ENCODE data around the gene GRIN2D. TPM values are rescaled to one million over a fixed set of nuclear protein-coding genes. Genes with fewer than 3 reads are reported as not detected.

GRIN2D gene
- under 0.01 and 0.12 TPM in 2 replicates for total RNA-seq

GRCh38 chr19:48393559-48394330 is at the start of gene GRIN2D:
GRIN2D (plus strand) TSS chr19:48393668; CDS start chr19:48398393, 4,725 bp downstream.

GRCh38 chr19:48363810-48364597 is 29.5 kb upstream of the GRIN2D start, which contains the start of the genes SYNGR4 and TMEM143:
SYNGR4 (plus strand) TSS chr19:48364367; CDS start chr19:48365843, 1,476 bp downstream.
TMEM143 (minus strand) TSS chr19:48363940; CDS start chr19:48363920, 20 bp downstream.

GRCh38 chr19:48391100-48392005 is 2.1 kb upstream of the GRIN2D start, which contains the start of gene KDELR1:
KDELR1 (minus strand) TSS chr19:48391551; CDS start chr19:48391358, 193 bp downstream.

Other genes starting within 250 kb of the GRIN2D start
- gene LIG1, start 223.3 kb upstream of the GRIN2D start, total RNA-seq: 27.2 and 52.7 TPM in 2 replicates
- 1.4 and 2.1 TPM in 2 replicates for gene ZSWIM9, start 223.0 kb upstream of the GRIN2D start, total RNA-seq
- gene CARD8, start 137.8 kb upstream of the GRIN2D start, total RNA-seq: 16.5 and 20.0 TPM in 2 replicates
- gene ZNF114, start 123.6 kb upstream of the GRIN2D start, total RNA-seq: 0.13 and 0.37 TPM in 2 replicates
- 427 and 575 TPM in 2 replicates for gene EMP3, start 68.1 kb upstream of the GRIN2D start, total RNA-seq
- gene TMEM143, start 29.7 kb upstream of the GRIN2D start, total RNA-seq: 3.4 and 4.2 TPM in 2 replicates
- gene SYNGR4, start 29.3 kb upstream of the GRIN2D start, total RNA-seq: not detected in 2 replicates
- gene KDELR1, start 2.1 kb upstream of the GRIN2D start, total RNA-seq: 46.0 and 66.4 TPM in 2 replicates
- gene GRWD1, start 52.3 kb downstream of the GRIN2D start, total RNA-seq: 17.2 and 19.7 TPM in 2 replicates
- gene KCNJ14, start 61.9 kb downstream of the GRIN2D start, total RNA-seq: 0.25 and 0.26 TPM in 2 replicates
- 33.4 and 42.8 TPM in 2 replicates for gene CYTH2, start 75.7 kb downstream of the GRIN2D start, total RNA-seq
- under 0.01 TPM in 1 of 2 replicates, not detected in the other for gene LMTK3, start 118.2 kb downstream of the GRIN2D start, total RNA-seq
- gene SULT2B1, start 158.5 kb downstream of the GRIN2D start, total RNA-seq: not detected in 2 replicates
- not detected in 2 replicates for gene SPACA4, start 213.1 kb downstream of the GRIN2D start, total RNA-seq
- 0.25 and 1.3 TPM in 2 replicates for gene FAM83E, start 221.4 kb downstream of the GRIN2D start, total RNA-seq
- 1,560 and 1,803 TPM in 2 replicates for gene RPL18, start 225.5 kb downstream of the GRIN2D start, total RNA-seq
- 6.6 and 7.6 TPM in 2 replicates for gene SPHK2, start 225.8 kb downstream of the GRIN2D start, total RNA-seq
- gene DBP, start 243.7 kb downstream of the GRIN2D start, total RNA-seq: 6.7 and 10.6 TPM in 2 replicates

All from aortic smooth muscle cell (primary cell).